Stimulated activated CD4-positive, alpha-beta T cell treated with anti-CD3 and anti-CD28 coated beads, Interleukin-12 subunit alpha, Interleukin-12 subunit beta, amount 100 ng/mL, for 24 hours (primary cell): ENCODE results near the gene PDE6A.
"Not testable (repeated sequence)": the region's sequence is repeated elsewhere in the genome, so short reads cannot be mapped to it uniquely, and the experiment has no call there.

Experiments
- DNase-seq, 2 experiments: peaks; one replicate each; pipeline ENCODE4 v3.0.0-alpha.2; 2020; ENCODE audit warnings: low read depth in 2 of 2

Gene PDE6A

GRCh38 chr5:149953436-149954121 lies 9.0 kb upstream of the PDE6A start:
- DNase-seq = no peak

GRCh38 chr5:149951138-149951749 lies 6.7 kb upstream of the PDE6A start:
- no peak for DNase-seq

- no peak for DNase-seq
Measured at GRCh38 chr5:149948993-149949392, 4.4 kb upstream of the PDE6A start.

- DNase-seq = no peak
Measured at GRCh38 chr5:149946118-149946517, 1.5 kb upstream of the PDE6A start.

GRCh38 chr5:149943177-149943949 lies 1.2 kb downstream of the PDE6A start:
- DNase-seq = not testable (repeated sequence)

GRCh38 chr5:149942741-149943169 lies 1.8 kb downstream of the PDE6A start:
- DNase-seq = not testable (repeated sequence)

- DNase-seq = no peak
Measured at GRCh38 chr5:149942199-149942598, 2.4 kb downstream of the PDE6A start.

GRCh38 chr5:149941795-149942194 lies 2.8 kb downstream of the PDE6A start:
- no peak for DNase-seq

GRCh38 chr5:149940941-149941644 lies 3.5 kb downstream of the PDE6A start:
- DNase-seq = no peak

GRCh38 chr5:149940077-149940574 lies 4.5 kb downstream of the PDE6A start:
- no peak for DNase-seq

- no peak for DNase-seq
Measured at GRCh38 chr5:149939546-149939945, 5.0 kb downstream of the PDE6A start.

GRCh38 chr5:149938791-149939358 lies 5.7 kb downstream of the PDE6A start:
- no peak for DNase-seq

- no peak for DNase-seq
Measured at GRCh38 chr5:149938279-149938678, 6.3 kb downstream of the PDE6A start.

- no peak for DNase-seq
Measured at GRCh38 chr5:149937610-149938009, 7.0 kb downstream of the PDE6A start.

GRCh38 chr5:149936700-149937091 lies 7.9 kb downstream of the PDE6A start:
- DNase-seq = no peak

GRCh38 chr5:149936044-149936699 lies 8.4 kb downstream of the PDE6A start:
- DNase-seq = no peak

- no peak for DNase-seq
Measured at GRCh38 chr5:149935431-149935901, 9.1 kb downstream of the PDE6A start.

GRCh38 chr5:149932445-149933350 lies 11.9 kb downstream of the PDE6A start:
- no peak for DNase-seq

- no peak for DNase-seq
Measured at GRCh38 chr5:149931992-149932436, 12.6 kb downstream of the PDE6A start.
